ENCODE results near the gene PTPN21. TPM values are rescaled to one million over a fixed set of nuclear protein-coding genes. Genes with fewer than 3 reads are reported as not detected.

The PTPN21 gene
- total RNA-seq, 1 experiment from 2014 or later: 27.7 TPM

DNA sequence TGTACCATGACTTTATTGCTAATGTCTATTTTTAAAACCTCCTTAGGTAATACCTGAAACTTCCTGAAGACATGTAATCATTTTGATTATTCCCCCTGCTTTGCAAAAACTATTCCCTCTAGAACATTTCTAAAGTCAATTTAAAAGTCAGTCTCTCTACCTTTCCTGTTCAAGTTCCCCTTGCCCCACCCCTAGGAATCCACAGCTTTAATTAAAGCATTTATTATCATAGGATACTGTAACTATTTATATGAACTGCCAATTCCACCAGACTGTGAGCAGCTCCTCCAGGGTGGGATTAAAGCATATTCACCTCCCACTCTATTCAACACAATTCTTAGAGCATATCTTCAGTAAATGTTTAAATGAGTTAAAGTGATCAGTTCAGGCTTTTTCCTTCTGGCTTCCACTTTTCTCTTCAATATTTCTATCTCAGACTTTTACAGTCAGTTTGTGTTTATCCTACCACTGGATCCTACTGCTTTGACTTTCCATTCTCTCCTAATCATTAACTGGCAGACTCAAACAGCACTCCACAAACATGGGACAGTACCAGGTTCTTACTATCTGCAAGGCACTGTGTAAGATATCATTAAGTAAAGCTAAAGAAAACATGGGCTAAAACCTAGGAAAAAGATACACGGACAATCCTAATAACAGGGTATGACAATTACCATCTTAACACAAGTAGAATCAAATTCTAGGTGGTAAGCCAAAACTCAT, 39.1 kb downstream of the PTPN21 start:
- no peak for DNase-seq
- Mint-ChIP-seq H3K4me3 (ENCODE audit: unreplicated experiment) (peak overlapping the region; percentile 78), H3K9me3 (ENCODE audit: unreplicated experiment) (no peaks in the 10 kb centered on the region), H3K36me3 (ENCODE audit: insufficient read depth, unreplicated experiment) (peaks cover 19% of the 10 kb centered on the region), H3K4me1 (ENCODE audit: low read depth, unreplicated experiment) (peaks cover 26% of the 10 kb centered on the region), H3K27me3 (ENCODE audit: insufficient read depth, unreplicated experiment) (no peaks in the 10 kb centered on the region), H3K27ac (ENCODE audit: unreplicated experiment) (peak overlapping the region; percentile 94)
- CTCF ChIA-PET: interaction anchor here (0.5 to 0.7 kb wide), 2 partner anchors 44 to 1410 kb away, joined by 3 read pairs; no protein-coding TSS in a partner anchor
- intact Hi-C loops (cut with micrococcal nuclease; ENCODE audit: unreplicated experiment): loop anchor here (1.0 to 2.0 kb wide), 3 partner anchors 20 to 39 kb away; partner anchors contain the start of gene PTPN21
- peaks cover 47% of the 10 kb centered on the region for H3K4me1 ChIP-seq
- POLR2A ChIA-PET: no interaction called here
- no peak overlapping the region for H3K4me3 ChIP-seq (ENCODE audit: low read depth, low read length)
- H3K36me3 ChIP-seq (ENCODE audit: control insufficient read depth, insufficient read depth, low read length): no peaks in the 10 kb centered on the region
- H3K27me3 ChIP-seq (replicated peaks; ENCODE audit: control insufficient read depth, insufficient read depth, low read length): no peaks in the 10 kb centered on the region
- BruUV-seq (replicated peaks): no TSS peak
- H3K9me3 ChIP-seq: no peaks in the 10 kb centered on the region
- no peak for TF ChIP-seq CTCF (IDR thresholded peaks at IDR 0.05; ENCODE audit: insufficient read depth in 1 of 2, low read depth in 1 of 2, low read length in 1 of 2, severe bottlenecking in 1 of 2, unreplicated experiment in 1 of 2)

DNA sequence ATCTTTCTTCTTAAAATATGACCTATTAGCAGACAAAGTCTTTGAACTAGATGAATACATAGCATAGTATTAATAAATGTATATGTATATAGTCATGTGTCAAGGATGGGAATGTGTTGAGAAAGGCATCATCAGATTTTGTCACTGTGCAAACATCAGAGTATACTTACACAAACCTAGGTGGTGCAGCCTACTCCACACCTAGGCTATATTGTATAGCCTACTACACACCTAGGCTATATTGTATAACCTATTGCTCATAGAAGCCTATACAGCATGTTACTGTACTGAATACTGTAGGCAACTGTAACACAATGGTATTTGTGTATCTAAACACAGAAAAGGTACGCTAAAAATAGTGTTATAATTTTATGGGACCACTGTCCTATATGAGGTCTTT, 47.6 kb downstream of the PTPN21 start:
- intact Hi-C loops (cut with micrococcal nuclease; ENCODE audit: unreplicated experiment): no loop called here
- H3K36me3 Mint-ChIP-seq (ENCODE audit: insufficient read depth, unreplicated experiment): no peaks in the 10 kb centered on the region
- no peaks in the 10 kb centered on the region for H3K9me3 Mint-ChIP-seq (ENCODE audit: unreplicated experiment)
- no peaks in the 10 kb centered on the region for H3K4me1 Mint-ChIP-seq (ENCODE audit: low read depth, unreplicated experiment)
- Histone ChIP-seq H3K9me3 (no peaks in the 10 kb centered on the region), H3K4me1 (no peaks in the 10 kb centered on the region), H3K27me3 (replicated peaks; ENCODE audit: control insufficient read depth, insufficient read depth, low read length) (no peaks in the 10 kb centered on the region), H3K36me3 (ENCODE audit: control insufficient read depth, insufficient read depth, low read length) (no peaks in the 10 kb centered on the region; the same call in 1 of the 2 replicates), H3K4me3 (ENCODE audit: low read depth, low read length) (no peak overlapping the region)
- no peak overlapping the region for H3K27ac Mint-ChIP-seq (ENCODE audit: unreplicated experiment)
- CTCF ChIA-PET: no interaction called here
- no peak for TF ChIP-seq CTCF (IDR thresholded peaks at IDR 0.05; ENCODE audit: insufficient read depth in 1 of 2, low read depth in 1 of 2, low read length in 1 of 2, severe bottlenecking in 1 of 2, unreplicated experiment in 1 of 2)
- no peak overlapping the region for H3K4me3 Mint-ChIP-seq (ENCODE audit: unreplicated experiment)
- no TSS peak for BruUV-seq (replicated peaks)
- H3K27me3 Mint-ChIP-seq (ENCODE audit: insufficient read depth, unreplicated experiment): no peaks in the 10 kb centered on the region
- no peak for DNase-seq
- POLR2A ChIA-PET: no interaction called here

DNA sequence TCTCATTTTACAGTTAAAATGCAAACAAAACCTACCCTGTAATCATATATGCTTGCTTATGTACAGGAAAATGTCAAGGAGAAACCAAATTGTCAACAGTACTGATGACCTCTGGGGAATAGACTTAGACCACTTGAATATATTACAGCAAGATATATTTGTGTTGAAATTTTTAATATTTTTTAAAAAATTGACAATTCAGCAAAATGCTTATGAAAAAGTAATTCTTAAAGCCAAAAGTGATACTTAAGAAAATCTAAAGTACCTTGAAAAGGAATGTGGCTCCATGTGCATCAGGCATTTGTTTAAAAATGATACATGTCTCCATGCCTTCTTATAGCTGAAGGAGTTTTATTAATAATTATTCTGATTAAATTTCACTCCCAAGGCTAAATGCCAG, 49.2 kb downstream of the PTPN21 start:
- H3K4me3 ChIP-seq (ENCODE audit: low read depth, low read length): no peak overlapping the region
- Mint-ChIP-seq H3K27me3 (ENCODE audit: insufficient read depth, unreplicated experiment) (no peaks in the 10 kb centered on the region), H3K36me3 (ENCODE audit: insufficient read depth, unreplicated experiment) (peaks cover 10% of the 10 kb centered on the region), H3K4me3 (ENCODE audit: unreplicated experiment) (no peak overlapping the region), H3K9me3 (ENCODE audit: unreplicated experiment) (no peaks in the 10 kb centered on the region), H3K27ac (ENCODE audit: unreplicated experiment) (no peak overlapping the region), H3K4me1 (ENCODE audit: low read depth, unreplicated experiment) (no peaks in the 10 kb centered on the region)
- BruUV-seq (replicated peaks): no TSS peak
- TF ChIP-seq CTCF (IDR thresholded peaks at IDR 0.05; ENCODE audit: insufficient read depth in 1 of 2, low read depth in 1 of 2, low read length in 1 of 2, severe bottlenecking in 1 of 2, unreplicated experiment in 1 of 2): no peak
- no peaks in the 10 kb centered on the region; the same call in 1 of the 2 replicates for H3K36me3 ChIP-seq (ENCODE audit: control insufficient read depth, insufficient read depth, low read length)
- no peaks in the 10 kb centered on the region for H3K9me3 ChIP-seq
- H3K4me1 ChIP-seq: no peaks in the 10 kb centered on the region
- intact Hi-C loops (cut with micrococcal nuclease; ENCODE audit: unreplicated experiment): no loop called here
- ChIA-PET POLR2A (no interaction called here), CTCF (no interaction called here)
- no peaks in the 10 kb centered on the region for H3K27me3 ChIP-seq (replicated peaks; ENCODE audit: control insufficient read depth, insufficient read depth, low read length)
- no peak for DNase-seq

Measured in Caco-2 (cell line).